ENCODE results near the gene CHP1. TPM values are rescaled to one million over a fixed set of nuclear protein-coding genes. Genes with fewer than 3 reads are reported as not detected.

The CHP1 gene
- total RNA-seq, 1 experiment from 2014 or later = 139 TPM

GRCh38 chr15:41276831-41277230, 45.8 kb downstream of the CHP1 start:
- CTCF ChIA-PET = interaction anchor here (0.6 to 1.2 kb wide), 2 partner anchors 46 to 693 kb away, joined by 3 to 4 read pairs; partner anchors contain the start of genes CHP1 and EXD1
- TF ChIP-seq CTCF (IDR thresholded peaks at IDR 0.05; ENCODE audit: insufficient read depth in 1 of 2, low read depth in 1 of 2, low read length in 1 of 2, severe bottlenecking in 1 of 2, unreplicated experiment in 1 of 2) = no peak

GRCh38 chr15:41278319-41278718, 47.3 kb downstream of the CHP1 start:
- intact Hi-C loops (cut with micrococcal nuclease; ENCODE audit: unreplicated experiment) = no loop called here
- Mint-ChIP-seq H3K27me3 (ENCODE audit: insufficient read depth, unreplicated experiment) (no peaks in the 10 kb centered on the region), H3K9me3 (ENCODE audit: unreplicated experiment) (no peaks in the 10 kb centered on the region), H3K36me3 (ENCODE audit: insufficient read depth, unreplicated experiment) (peaks cover 52% of the 10 kb centered on the region), H3K27ac (ENCODE audit: unreplicated experiment) (no peak overlapping the region), H3K4me3 (ENCODE audit: unreplicated experiment) (no peak overlapping the region), H3K4me1 (ENCODE audit: low read depth, unreplicated experiment) (peaks cover 14% of the 10 kb centered on the region)
- TF ChIP-seq CTCF (IDR thresholded peaks at IDR 0.05; ENCODE audit: insufficient read depth in 1 of 2, low read depth in 1 of 2, low read length in 1 of 2, severe bottlenecking in 1 of 2, unreplicated experiment in 1 of 2) = no peak
- Histone ChIP-seq H3K27me3 (replicated peaks; ENCODE audit: control insufficient read depth, insufficient read depth, low read length) (no peaks in the 10 kb centered on the region), H3K9me3 (no peaks in the 10 kb centered on the region), H3K36me3 (ENCODE audit: control insufficient read depth, insufficient read depth, low read length) (no peaks in the 10 kb centered on the region; the same call in 1 of the 2 replicates), H3K4me3 (ENCODE audit: low read depth, low read length) (no peak overlapping the region), H3K4me1 (peaks cover 18% of the 10 kb centered on the region)
- CTCF ChIA-PET = no interaction called here
- POLR2A ChIA-PET = no interaction called here
- BruUV-seq (replicated peaks) = no TSS peak
- DNase-seq = no peak

More at GRCh38 chr15:41276831-41277230, 45.8 kb downstream of the CHP1 start:
- peak in 1 of 2 experiments; percentile 32 for DNase-seq
- Histone ChIP-seq H3K27me3 (replicated peaks; ENCODE audit: control insufficient read depth, insufficient read depth, low read length) (no peaks in the 10 kb centered on the region), H3K36me3 (ENCODE audit: control insufficient read depth, insufficient read depth, low read length) (no peaks in the 10 kb centered on the region; the same call in 1 of the 2 replicates), H3K4me3 (ENCODE audit: low read depth, low read length) (no peak overlapping the region), H3K4me1 (peaks cover 12% of the 10 kb centered on the region), H3K9me3 (no peaks in the 10 kb centered on the region)
- Mint-ChIP-seq H3K27me3 (ENCODE audit: insufficient read depth, unreplicated experiment) (no peaks in the 10 kb centered on the region), H3K4me1 (ENCODE audit: low read depth, unreplicated experiment) (peaks cover 7% of the 10 kb centered on the region), H3K9me3 (ENCODE audit: unreplicated experiment) (no peaks in the 10 kb centered on the region), H3K36me3 (ENCODE audit: insufficient read depth, unreplicated experiment) (peaks cover 39% of the 10 kb centered on the region), H3K4me3 (ENCODE audit: unreplicated experiment) (no peak overlapping the region), H3K27ac (ENCODE audit: unreplicated experiment) (peak overlapping the region; percentile 72)
- no TSS peak for BruUV-seq (replicated peaks)
- POLR2A ChIA-PET = no interaction called here
- intact Hi-C loops (cut with micrococcal nuclease; ENCODE audit: unreplicated experiment) = no loop called here

- no peaks in the 10 kb centered on the region; the same call in 1 of the 2 replicates for H3K36me3 ChIP-seq (ENCODE audit: control insufficient read depth, insufficient read depth, low read length)
- H3K4me1 Mint-ChIP-seq (ENCODE audit: low read depth, unreplicated experiment) = peaks cover 14% of the 10 kb centered on the region
- H3K27ac Mint-ChIP-seq (ENCODE audit: unreplicated experiment) = no peak overlapping the region
- no peak for TF ChIP-seq CTCF (IDR thresholded peaks at IDR 0.05; ENCODE audit: insufficient read depth in 1 of 2, low read depth in 1 of 2, low read length in 1 of 2, severe bottlenecking in 1 of 2, unreplicated experiment in 1 of 2)
- BruUV-seq (replicated peaks) = TSS peak; percentile 1
- no peaks in the 10 kb centered on the region for H3K9me3 Mint-ChIP-seq (ENCODE audit: unreplicated experiment)
- no peak for DNase-seq
- H3K4me1 ChIP-seq = peaks cover 18% of the 10 kb centered on the region
- no peaks in the 10 kb centered on the region for H3K9me3 ChIP-seq
- intact Hi-C loops (cut with micrococcal nuclease; ENCODE audit: unreplicated experiment) = no loop called here
- no peaks in the 10 kb centered on the region for H3K27me3 ChIP-seq (replicated peaks; ENCODE audit: control insufficient read depth, insufficient read depth, low read length)
- no peak overlapping the region for H3K4me3 ChIP-seq (ENCODE audit: low read depth, low read length)
- ChIA-PET POLR2A (no interaction called here), CTCF (no interaction called here)
- H3K4me3 Mint-ChIP-seq (ENCODE audit: unreplicated experiment) = no peak overlapping the region
- no peaks in the 10 kb centered on the region for H3K27me3 Mint-ChIP-seq (ENCODE audit: insufficient read depth, unreplicated experiment)
- peaks cover 59% of the 10 kb centered on the region for H3K36me3 Mint-ChIP-seq (ENCODE audit: insufficient read depth, unreplicated experiment)
Measured at GRCh38 chr15:41279535-41280283, 48.6 kb downstream of the CHP1 start.

Data from Caco-2 (cell line).